PC-9 (cell line): ENCODE data around the gene KCNQ1OT1.

Experiments used
- CTCF ChIP-seq: fragments of 200-600 bp; sonication (generic); conservative IDR thresholded peaks from 2 replicates; pipeline ENCODE4 v1.6.1; 2017; ENCODE audit warnings: mixed run types, antibody characterized with exemption, mild to moderate bottlenecking, moderate library complexity
- EZH2 ChIP-seq: fragments of 200-600 bp; sonication (generic); IDR thresholded peaks from 2 replicates; pipeline ENCODE4 v1.8.0; 2017; ENCODE audit warnings: antibody characterized with exemption, low read depth

- TF ChIP-seq CTCF, result no peak
- TF ChIP-seq EZH2, result no peak
Measured at GRCh38 chr11:2702771-2703362, 3.1 kb upstream of the KCNQ1OT1 start.
